Transverse colon (tissue), 4 donors: ENCODE data around the gene P2RY1.

Experiments
- CTCF ChIP-seq, 5 experiments: fragments of 200-600 bp in 3 of 5; fragments of 450-650 bp in 2 of 5; sonication (generic) in 3 of 5; IDR thresholded peaks; 1 replicate in 2 of 5; 2 replicates in 3 of 5; pipeline ENCODE4 v1.5.1; 2016 to 2017; ENCODE audit warnings: antibody characterized with exemption in 5 of 5, inconsistent platforms in 3 of 5, mild to moderate bottlenecking in 2 of 5, moderate library complexity in 1 of 5
- EP300 ChIP-seq: sonication (generic); formaldehyde crosslinking; IDR thresholded peaks from one replicate; pipeline ENCODE4 v1.6.1; 2017; ENCODE audit warnings: antibody characterized with exemption, low read depth
- POLR2A ChIP-seq: fragments of 450-650 bp; IDR thresholded peaks from one replicate; pipeline ENCODE4 v1.6.1; 2016; ENCODE audit warnings: antibody characterized with exemption, mild to moderate bottlenecking, moderate library complexity
- POLR2AphosphoS5 ChIP-seq, 3 donors: sonication (generic); formaldehyde crosslinking; IDR thresholded peaks; one replicate each; pipeline ENCODE4 v1.6.1; 2016; ENCODE audit warnings: antibody characterized with exemption in 3 of 3

GRCh38 chr3:152860736-152861135 lies 25.8 kb downstream of the P2RY1 start:
- no peak for TF ChIP-seq CTCF (IDR thresholded peaks at IDR 0.05)
- TF ChIP-seq POLR2A: no peak
- TF ChIP-seq POLR2AphosphoS5 (IDR thresholded peaks at IDR 0.05): no peak
- TF ChIP-seq EP300: no peak
